Cardiac septum (tissue), 1 donor: ENCODE data around the gene RNF213. TPM values are rescaled to one million over a fixed set of nuclear protein-coding genes. Genes with fewer than 3 reads are reported as not detected.

Experiments
- DNase-seq: peaks from one replicate; pipeline ENCODE4 v3.0.0-alpha.2; 2020; ENCODE audit warnings: low spot score
- intact Hi-C: fragments of 100-400 bp; cut with DNase I; formaldehyde crosslinking; loops from one replicate; pipeline ENCODE4 v1.14.0; 2022
- total RNA-seq: library from RNA; stranded (reverse); fragmentation: NEBNext Ultra II Directional; extraction: Animal tissue kit (Norgen Biotek cat#: 25700); gene quantifications from one replicate; pipeline ENCODE4 v1.2.1, GENCODE V29; 2021
- donor health status: DM: no; HTN: no; CAD: no.

The RNF213 gene
- total RNA-seq, 1 donor from 2014 or later = 46.4 TPM

DNA sequence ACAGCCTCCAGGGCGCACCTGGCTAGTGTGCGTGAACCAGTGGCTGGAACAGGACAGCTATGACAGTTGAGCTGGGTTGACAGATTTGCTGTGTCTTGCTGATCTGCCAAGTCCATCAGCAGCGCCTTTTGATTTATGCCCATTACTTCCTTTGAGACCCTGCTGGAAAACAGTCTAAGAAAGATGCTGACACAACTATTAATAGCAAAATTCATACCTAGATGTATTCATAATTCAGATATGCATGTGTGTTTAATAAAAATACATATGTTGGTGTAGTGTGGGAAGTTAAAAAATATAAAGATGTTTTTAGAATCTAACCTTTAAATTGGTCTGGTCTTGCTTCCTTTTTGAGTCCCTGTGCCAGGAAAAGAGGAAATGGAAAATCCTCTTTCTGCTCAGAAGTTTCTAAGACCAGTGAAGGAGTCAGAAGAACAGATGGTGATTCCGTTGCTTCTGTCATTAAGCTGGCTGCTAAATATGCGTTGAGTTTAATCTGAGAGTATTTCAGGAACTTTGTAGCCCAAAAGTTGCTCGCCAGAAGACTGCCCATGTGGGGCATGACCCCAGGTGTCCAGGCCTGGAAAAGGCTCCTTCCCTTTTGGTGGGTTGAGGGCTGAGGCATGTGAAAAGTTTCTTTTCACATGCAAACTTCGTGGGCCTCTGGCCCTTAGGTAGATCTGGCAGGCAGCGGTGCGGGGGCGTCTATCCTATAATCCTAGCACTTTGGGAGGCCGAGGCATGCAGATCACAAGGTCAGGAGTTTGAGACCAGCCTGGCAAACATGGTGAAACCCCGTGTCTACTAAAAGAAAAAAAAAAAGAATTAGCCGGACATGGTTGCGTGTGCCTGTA is 114.3 kb downstream of the RNF213 start:
- intact Hi-C loops = no loop called here
- peak; percentile 10 for DNase-seq

DNA sequence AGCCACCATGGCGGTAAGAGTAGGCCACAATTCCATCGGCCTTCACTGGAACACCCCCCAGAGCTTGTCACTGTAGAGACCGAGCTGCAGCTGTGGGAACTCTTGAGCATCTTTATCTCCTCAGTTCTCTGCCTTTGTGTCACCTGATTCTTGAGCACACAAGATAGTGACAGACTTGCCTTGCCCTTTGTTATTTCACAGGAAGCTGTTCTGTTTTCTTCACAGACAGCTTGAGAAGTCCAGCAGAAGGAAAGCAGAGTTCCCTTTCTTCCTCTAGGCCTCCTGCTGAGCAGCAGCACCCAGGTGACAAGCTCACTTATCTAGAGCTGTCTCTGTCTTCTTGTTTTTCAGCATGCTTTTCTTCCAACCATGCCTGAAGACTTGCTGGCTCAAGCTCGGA is 115.9 kb downstream of the RNF213 start:
- intact Hi-C loops = no loop called here

DNA sequence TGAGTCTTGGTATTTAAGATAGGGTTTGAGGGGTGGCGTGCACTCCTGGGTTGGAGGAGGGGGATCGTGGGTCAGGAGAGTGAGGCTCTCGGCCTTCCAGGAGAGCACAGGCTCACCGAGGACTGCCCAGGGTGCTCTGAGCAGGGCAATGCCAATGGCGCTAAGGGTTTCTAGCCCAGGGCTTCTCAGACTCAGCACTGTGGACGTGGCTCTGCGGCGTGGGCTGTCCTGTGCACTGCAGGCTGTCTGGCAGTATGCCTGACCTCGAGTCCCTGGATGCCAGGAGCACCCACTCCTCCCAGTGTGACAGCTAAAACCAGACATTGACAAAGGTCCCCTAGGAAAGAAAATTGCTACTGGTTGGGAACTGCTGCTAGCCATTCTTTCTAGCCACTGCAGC is 117.1 kb downstream of the RNF213 start:
- intact Hi-C loops = no loop called here
- peak; percentile 44 for DNase-seq

More for the DNA sequence above, 115.9 kb downstream of the RNF213 start:
- DNase-seq = no peak

DNA sequence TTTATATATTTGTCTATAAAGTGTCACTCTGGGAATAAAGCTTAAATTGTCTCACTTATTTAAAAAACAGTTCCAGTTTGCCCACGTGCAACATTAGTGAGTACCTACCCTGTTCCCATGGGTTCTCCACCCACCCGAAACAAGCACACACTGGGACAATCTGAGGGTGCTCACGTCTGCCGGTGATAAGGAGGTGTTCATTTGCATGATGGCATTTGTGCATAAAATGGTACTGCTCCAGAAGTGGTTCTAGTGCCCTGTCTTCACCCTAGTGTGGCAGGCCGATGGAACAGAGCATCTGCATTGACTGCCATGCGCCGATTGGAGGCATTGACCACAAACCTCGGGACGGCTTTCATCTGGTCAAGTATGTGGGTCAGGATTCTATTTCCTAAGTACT is 118.7 kb downstream of the RNF213 start:
- intact Hi-C loops = no loop called here
- DNase-seq = peak; percentile 38

DNA sequence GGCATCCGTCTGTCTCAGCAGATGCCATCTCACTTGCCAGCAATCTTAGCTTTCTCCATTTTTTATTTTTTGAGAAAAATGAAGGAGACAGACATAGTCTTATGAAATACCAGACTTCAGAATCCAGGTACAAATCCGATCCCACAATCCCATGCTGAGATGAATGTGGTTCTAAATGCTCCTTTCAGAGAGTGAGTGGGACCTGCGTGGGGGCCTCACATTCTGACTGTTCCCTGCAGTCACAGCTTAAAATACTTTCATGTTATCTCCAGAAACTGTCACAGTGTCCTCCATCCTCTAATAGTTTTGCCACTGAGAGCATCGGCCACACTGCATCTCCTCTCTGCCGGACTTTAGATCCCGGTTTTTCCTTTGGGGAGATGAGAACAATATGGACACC is 119.4 kb downstream of the RNF213 start:
- intact Hi-C loops = no loop called here
- no peak for DNase-seq

DNA sequence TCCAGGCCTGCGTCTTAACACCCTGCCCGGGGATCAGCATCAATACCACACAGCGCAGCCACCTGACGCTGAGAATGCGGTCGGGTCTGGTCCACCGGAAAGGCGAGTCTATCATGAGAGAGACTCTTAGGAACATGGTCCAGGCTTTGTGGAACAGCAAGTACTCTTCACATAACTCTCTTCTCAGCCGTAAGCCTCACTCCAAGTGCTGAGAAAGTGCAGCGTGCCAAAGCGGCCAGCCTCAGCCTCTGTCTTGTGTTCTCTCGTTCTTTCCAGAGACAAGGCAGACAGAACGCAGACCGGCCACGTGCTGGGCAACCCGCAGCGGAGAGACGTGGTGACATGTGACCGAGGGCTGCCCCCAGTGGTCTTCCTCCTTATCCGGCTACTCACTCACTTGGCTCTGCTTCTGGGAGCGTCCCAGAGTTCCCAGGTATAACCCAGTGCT is 119.9 kb downstream of the RNF213 start:
- DNase-seq = peak; percentile 9
- intact Hi-C loops = no loop called here

DNA sequence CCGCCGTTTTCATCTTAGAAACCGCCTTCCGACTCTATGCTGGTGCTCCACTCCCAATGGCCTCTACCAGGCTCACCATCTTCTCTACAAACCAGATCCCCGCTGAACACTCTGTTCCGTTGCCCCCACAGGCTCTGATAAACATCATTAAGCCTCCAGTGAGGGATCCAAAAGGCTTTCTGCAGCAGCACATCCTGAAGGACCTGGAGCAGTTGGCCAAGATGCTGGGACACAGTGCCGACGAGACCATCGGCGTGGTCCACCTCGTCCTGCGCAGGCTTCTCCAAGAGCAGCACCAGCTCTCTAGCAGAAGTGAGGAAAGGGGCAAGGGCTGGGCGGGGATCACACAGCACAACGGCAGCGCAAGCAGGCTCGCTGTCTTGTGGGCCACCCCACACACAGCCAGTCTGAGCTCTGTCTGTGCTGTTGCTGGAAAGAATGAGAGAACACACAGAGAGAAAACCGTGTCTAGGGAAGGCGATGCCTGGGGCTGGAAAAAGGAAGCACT is 120.8 kb downstream of the RNF213 start:
- peak; percentile 26 for DNase-seq
- intact Hi-C loops = no loop called here

DNA sequence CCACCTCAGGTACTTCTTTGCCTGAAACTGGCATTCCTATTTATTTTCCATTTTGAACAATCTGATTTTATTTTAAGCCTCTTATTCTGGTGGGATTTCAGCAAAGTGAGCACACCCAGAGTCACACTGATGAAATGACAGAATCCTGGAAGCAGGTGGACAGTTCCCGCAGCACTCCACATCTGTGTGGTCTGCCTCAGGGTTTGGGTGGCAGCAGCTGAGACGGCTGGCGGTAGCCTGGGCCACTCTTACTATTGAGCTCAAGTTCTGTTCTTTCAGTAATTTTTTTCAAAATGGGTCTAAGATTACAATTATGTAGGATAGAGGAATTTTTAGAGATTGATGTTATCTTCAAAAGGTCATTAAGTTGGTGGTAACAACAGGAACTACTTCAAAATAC is 121.8 kb downstream of the RNF213 start:
- intact Hi-C loops = no loop called here
- peak; percentile 17 for DNase-seq

DNA sequence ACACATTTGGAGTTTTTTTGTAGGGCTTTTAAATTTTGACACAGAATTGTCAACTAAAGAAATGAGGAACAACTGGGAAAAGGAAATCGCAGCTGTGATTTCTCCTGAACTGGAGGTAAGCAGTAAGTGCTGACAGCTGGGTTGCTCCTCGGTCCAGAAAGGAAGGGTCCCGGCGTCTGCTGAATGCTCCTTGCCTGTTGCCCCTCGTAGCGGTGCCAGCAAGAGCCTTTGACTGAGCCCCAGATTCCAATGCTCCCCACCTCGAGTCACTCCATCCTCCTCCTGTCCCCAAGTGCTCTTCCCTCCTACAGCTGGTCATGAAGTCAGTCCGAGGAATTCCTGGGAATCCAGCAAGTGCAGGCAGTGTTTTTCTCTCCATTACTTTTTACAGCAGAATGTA is 122.3 kb downstream of the RNF213 start:
- peak; percentile 17 for DNase-seq
- intact Hi-C loops = no loop called here

DNA sequence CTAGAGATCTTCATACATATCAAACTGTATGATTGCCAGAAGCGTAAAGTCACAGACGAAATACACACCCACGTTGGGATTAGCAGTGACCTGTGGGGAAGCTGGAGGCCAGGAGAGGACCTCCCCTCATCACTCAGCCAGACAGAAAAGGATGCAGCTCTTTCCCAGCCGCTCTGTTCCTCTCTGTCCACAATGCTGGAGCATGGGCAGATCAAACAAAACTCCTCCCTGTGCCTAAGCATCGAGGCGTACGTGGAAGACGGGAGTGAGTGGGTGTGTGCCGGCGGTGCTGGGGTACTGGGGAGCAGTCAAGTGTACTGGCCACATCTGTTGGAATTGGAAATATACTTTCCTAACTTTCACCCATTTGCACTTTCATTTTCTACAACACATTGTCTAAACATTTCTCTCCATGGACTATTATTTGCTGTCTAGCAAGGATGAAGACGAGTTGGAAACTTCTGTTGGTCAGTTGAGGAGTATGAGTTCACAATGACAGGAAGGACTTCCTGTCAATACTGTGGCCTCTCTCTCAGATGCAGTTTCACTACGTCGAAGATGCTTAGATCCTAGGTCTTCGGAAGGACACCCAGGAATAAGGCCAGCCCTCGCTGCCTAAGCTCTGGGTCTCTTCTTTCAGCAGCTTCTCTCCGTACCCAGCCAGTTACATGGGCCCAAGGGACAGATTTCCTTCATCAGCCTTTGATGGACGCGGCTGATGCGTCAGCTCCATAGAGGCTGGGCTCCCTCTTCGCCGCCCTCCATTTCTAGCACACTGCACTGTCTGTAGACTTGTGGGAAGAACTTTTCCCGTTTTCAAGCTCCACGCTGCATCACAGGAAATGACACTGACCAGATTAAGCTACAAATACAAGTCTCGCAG is 123.7 kb downstream of the RNF213 start:
- peak; percentile 49 for DNase-seq
- intact Hi-C loops = no loop called here

DNA sequence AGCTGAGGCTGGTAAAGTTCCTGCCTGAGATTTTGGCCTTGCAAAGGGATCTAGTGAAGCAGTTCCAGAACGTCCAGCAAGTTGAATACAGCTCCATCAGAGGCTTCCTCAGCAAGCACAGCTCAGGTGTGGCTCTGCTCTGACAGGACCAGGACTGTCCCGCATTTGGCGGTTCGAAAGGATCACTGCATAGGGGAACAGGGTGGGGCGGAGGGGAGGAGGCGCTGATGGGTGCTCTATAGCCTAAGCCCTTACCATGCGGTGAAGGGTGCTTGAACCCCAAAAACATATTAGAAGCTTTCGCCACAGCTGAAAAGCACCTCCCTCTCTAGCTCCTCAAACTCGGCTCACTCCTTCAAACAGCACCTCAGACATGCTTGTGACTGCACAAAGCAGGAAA is 124.4 kb downstream of the RNF213 start:
- DNase-seq = peak; percentile 39
- intact Hi-C loops = no loop called here

DNA sequence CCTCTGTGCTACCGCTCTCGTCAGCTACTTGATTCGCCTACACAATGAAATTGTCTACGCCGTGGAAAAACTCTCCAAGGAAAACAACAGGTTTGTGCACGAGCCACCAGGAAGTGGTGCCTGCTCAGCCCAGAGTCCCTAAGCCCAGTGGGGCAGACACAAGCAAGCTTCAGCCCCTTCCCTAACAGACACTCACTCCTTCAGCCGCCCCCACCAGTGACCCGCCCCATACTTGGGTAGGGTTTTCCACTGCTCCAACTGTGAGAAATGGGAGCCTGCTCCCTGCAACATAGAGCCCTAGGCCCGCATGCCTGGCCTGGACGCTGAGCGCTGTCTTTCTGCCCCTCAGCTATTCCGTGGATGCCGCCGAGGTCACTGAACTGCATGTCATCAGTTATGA is 125.7 kb downstream of the RNF213 start:
- intact Hi-C loops = no loop called here
- DNase-seq = peak; percentile 10

DNA sequence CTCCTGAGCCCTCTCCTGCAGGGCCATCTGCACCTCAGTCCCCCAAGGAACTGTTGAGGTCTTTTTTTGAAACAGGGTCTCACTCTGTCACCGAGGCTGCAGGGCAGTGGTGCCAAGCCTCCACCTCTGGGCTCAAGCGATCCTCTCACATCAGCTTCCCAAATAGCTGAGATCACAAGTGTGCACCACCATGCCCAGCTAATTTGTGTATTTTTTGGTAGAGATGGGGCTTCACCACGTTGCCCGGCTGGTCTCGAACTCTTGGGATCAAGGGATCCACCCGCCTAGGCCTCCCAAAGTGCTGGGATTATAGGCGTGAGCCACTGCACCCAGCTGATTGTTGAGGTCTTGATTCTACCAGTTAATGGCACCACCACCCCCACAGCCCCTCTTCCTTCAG is 126.4 kb downstream of the RNF213 start:
- peak; percentile 44 for DNase-seq

DNA sequence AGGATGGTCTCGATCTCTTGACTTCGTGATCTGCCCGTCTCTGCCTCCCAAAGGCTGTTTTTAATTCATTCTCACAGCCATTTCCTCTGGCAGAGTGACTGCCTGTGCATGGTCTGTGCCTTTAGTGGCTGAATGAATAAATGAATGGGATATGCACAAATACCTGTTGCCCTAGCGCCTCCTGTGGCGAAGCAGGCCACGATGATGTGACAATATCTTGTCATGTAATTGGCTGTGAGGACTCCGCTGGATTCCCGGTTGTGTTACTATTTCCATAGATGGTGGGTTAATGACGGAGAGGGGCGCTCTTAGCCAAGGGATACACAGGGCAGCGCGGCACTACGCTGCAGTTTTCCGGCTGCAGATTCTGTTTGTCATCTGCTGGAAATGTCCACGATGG is 127.5 kb downstream of the RNF213 start:
- no peak for DNase-seq
- intact Hi-C loops = no loop called here

More for the DNA sequence above, 126.4 kb downstream of the RNF213 start:
- intact Hi-C loops = no loop called here

DNA sequence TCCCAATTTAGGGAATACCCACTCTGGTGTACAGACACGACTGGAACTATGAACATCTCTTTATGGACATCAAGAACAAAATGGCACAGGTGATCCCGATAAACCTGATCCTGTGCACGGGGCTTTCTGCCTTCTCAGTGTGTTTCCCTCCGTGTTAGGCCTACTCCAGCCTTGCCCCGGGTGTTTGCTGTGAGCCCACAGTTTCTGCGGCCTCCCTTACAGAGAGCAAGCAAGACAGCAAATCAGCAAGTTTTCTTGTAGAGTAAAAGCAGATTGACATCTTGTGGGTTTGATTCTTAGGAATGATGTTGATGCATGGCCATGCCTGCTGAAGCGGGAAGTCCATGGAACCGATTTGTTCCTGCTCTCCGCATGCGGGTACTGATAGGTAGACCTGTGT is 127.9 kb downstream of the RNF213 start:
- no peak for DNase-seq
- intact Hi-C loops = no loop called here

DNA sequence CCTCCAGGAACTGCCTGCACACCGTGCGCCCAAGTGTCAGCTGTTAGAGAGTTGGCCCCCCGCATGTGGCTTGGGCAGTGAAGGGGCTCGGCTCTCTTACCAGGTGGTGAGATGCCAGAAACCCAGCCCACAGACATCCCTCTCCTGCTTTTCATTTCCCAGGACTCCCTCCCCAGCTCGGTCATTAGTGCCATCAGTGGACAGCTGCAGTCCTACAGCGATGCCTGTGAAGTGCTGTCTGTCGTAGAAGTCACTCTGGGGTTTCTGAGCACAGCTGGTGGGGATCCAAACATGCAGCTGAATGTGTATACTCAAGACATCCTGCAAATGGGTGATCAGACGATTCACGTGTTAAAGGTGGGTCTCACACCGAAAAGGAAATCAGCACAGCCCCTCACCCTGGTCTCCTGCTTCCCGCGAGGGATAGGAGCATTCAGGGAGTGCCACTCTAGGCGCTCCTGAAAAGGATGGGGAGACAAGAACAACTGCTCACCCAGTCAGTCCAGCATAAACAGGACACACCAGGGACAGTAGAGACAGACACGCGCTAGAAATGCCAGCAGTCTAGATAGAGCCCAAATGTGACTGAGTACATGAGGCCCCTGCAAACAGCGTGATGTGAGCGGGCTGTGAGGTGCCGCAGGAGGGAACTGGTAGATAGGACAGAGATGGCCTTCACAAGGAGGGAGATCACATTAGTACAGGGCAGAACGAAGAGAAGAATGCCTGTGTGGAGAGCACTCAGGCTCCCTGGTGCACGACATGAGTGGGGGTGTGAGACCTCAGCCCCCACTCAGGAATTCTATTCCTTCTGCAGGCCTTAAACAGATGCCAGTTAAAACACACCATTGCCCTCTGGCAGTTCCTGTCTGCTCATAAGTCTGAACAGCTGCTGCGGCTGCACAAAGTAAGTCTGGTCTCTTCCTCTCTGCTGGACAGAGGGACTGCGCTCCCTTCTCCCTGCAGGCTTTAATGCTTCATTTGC is 128.7 kb downstream of the RNF213 start:
- intact Hi-C loops = no loop called here
- no peak for DNase-seq

DNA sequence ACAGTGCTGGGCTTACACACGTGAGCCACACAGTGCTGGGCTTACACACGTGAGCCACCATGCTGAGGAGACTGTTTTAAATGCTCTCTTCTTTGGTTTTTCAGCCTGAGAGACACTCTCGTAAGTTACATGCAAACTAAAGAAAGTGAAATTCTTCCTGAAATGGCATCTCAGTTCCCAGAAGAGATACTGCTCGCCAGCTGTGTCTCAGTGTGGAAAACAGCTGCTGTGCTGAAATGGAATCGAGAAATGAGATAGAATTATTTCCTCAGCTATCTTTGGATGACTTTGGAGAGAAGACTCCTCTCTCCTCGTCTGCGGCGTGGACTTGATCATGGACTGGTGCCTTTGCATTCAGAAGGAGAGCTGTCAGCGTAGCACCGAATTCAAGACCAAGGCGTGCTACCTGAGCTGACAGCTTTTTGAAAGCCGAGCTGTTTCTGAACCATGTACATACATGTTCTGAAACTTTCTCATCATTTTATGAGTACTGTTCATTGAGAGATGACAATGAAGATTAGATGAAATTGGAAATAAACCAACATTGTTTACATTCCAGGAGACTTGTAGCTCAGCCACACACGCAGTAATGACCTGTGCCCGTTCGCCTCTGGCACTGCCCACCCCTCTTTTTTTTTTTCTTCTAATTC is 132.7 kb downstream of the RNF213 start:
- intact Hi-C loops = no loop called here
- no peak for DNase-seq

DNA sequence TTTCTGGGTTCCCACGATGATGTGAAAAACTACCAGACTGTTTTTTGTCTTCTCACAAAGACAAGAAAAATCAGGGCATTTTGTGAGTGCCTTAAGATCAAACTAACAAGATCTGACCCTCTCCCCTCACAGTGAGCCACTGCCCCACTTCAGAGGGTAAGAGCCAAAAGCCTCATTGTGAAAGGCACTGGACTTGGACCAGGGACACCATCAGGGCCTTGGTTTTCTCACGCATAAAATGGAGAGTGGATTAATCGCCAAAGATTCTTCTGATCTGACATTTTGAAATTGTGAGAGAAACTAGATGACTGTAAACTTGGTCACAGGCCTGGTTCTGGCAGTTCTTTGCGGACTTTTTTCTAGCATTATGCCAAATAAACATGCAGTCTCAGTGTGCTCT is 133.3 kb downstream of the RNF213 start:
- intact Hi-C loops = no loop called here
- DNase-seq = no peak
